Hepatic stellate cell (primary cell): ENCODE results near the gene TMEM129.

Experiments used
- DNase-seq: peaks from one replicate; pipeline ENCODE4 v3.0.0; 2011; ENCODE audit warnings: low spot score

TMEM129 gene

GRCh38 chr4:1668488-1668840, 52.7 kb downstream of the TMEM129 start:
- no peak for DNase-seq

- no peak for DNase-seq
These were observed 53.9 kb downstream of the TMEM129 start for GRCh38 chr4:1667273-1667672.

GRCh38 chr4:1666391-1666790, 54.7 kb downstream of the TMEM129 start:
- DNase-seq, result no peak
